Effector CD8-positive, alpha-beta T cell (primary cell): ENCODE data around the gene ITGA3.

Experiments
- DNase-seq: peaks from one replicate; lab custom pipeline; 2025; lab: John Stamatoyannopoulos, UW

ITGA3 gene

GRCh38 chr17:50094753-50095619, 39.1 kb downstream of the ITGA3 start, which contains the start of gene PDK2:
PDK2 (plus strand) TSS chr17:50095351; CDS start chr17:50095436, 85 bp downstream.
- DNase-seq = peak; percentile 93

GRCh38 chr17:50095626-50096037, 39.7 kb downstream of the ITGA3 start:
- no peak for DNase-seq

GRCh38 chr17:50096092-50096491, 40.2 kb downstream of the ITGA3 start:
- DNase-seq = peak; percentile 26

GRCh38 chr17:50096758-50097157, 40.8 kb downstream of the ITGA3 start:
- DNase-seq = no peak

GRCh38 chr17:50097455-50097854, 41.5 kb downstream of the ITGA3 start:
- no peak for DNase-seq

GRCh38 chr17:50097926-50098325, 42.0 kb downstream of the ITGA3 start:
- DNase-seq = no peak

- no peak for DNase-seq
These were observed 42.7 kb downstream of the ITGA3 start for GRCh38 chr17:50098583-50098982.

- no peak for DNase-seq
These were observed 43.1 kb downstream of the ITGA3 start for GRCh38 chr17:50099003-50099402.

GRCh38 chr17:50100480-50100883, 44.6 kb downstream of the ITGA3 start:
- no peak for DNase-seq

- DNase-seq = no peak
These were observed 45.0 kb downstream of the ITGA3 start for GRCh38 chr17:50100921-50101345.

- DNase-seq = no peak
These were observed 45.6 kb downstream of the ITGA3 start for GRCh38 chr17:50101346-50102163.

- DNase-seq = no peak
These were observed 46.5 kb downstream of the ITGA3 start for GRCh38 chr17:50102164-50102991.

- no peak for DNase-seq
These were observed 47.3 kb downstream of the ITGA3 start for GRCh38 chr17:50103252-50103651.

- DNase-seq = no peak
These were observed 48.0 kb downstream of the ITGA3 start for GRCh38 chr17:50103941-50104340.

GRCh38 chr17:50105811-50106210, 49.9 kb downstream of the ITGA3 start:
- no peak for DNase-seq

- DNase-seq = no peak
These were observed 50.7 kb downstream of the ITGA3 start for GRCh38 chr17:50106393-50107131.

GRCh38 chr17:50107790-50108414, 52.0 kb downstream of the ITGA3 start:
- DNase-seq = no peak

GRCh38 chr17:50108556-50108955, 52.6 kb downstream of the ITGA3 start:
- no peak for DNase-seq

- no peak for DNase-seq
These were observed 53.3 kb downstream of the ITGA3 start for GRCh38 chr17:50109207-50109606.

- no peak for DNase-seq
These were observed 53.9 kb downstream of the ITGA3 start for GRCh38 chr17:50109785-50110184.
